Activated CD8-positive, alpha-beta T cell treated with anti-CD3 and anti-CD28 coated beads, Interleukin-2, amount 10 ng/mL, durations not matched to agents 7 days and 5 days (primary cell): ENCODE data around the gene SERPINA6. TPM values are rescaled to one million over a fixed set of nuclear protein-coding genes. Genes with fewer than 3 reads are reported as not detected.
"Not testable (repeated sequence)": the region's sequence is repeated elsewhere in the genome, so short reads cannot be mapped to it uniquely, and the experiment has no call there.

ENCODE experiments used
- ATAC-seq: fragments of 150-1000 bp; cut with Tn5 transposase; one replicate; pipeline ENCODE4 v1.10.0; 2021; ENCODE audit warnings: moderate library complexity
- CTCF ChIA-PET: fragments of 350-600 bp; sonication (Branson Sonifier 250); formaldehyde crosslinking; loops from one replicate; lab custom pipeline; 2021; ENCODE audit warnings: antibody characterized with exemption; lab: Charles Lee
- POLR2A ChIA-PET: fragments of 350-600 bp; sonication (Branson Sonifier 250); formaldehyde crosslinking; loops from one replicate; lab custom pipeline; 2021; ENCODE audit warnings: antibody characterized with exemption; lab: Charles Lee
- DNase-seq: peaks from one replicate; pipeline ENCODE4 v3.0.0-alpha.2; 2020
- H3K27ac Mint-ChIP-seq: one replicate; pipeline ENCODE4 v1.8.0; 2021; ENCODE audit warnings: mild to moderate bottlenecking, mixed read lengths
- H3K27me3 Mint-ChIP-seq: one replicate; pipeline ENCODE4 v1.8.0; 2021; ENCODE audit warnings: low read depth, mixed read lengths
- H3K36me3 Mint-ChIP-seq: one replicate; pipeline ENCODE4 v1.8.0; 2021; ENCODE audit warnings: low read depth, mixed read lengths
- H3K4me1 Mint-ChIP-seq: one replicate; pipeline ENCODE4 v1.8.0; 2021; ENCODE audit warnings: low read depth, mixed read lengths
- H3K4me3 Mint-ChIP-seq: one replicate; pipeline ENCODE4 v1.8.0; 2021; ENCODE audit warnings: mild to moderate bottlenecking, mixed read lengths
- H3K9me3 Mint-ChIP-seq: one replicate; pipeline ENCODE4 v1.8.0; 2022; ENCODE audit warnings: mixed read lengths; ENCODE audit not compliant: insufficient read depth
- total RNA-seq, 2 experiments: library from RNA; stranded (reverse); gene quantifications; one replicate each; pipeline ENCODE4 v1.2.3, GENCODE V29; 2021

SERPINA6 gene
- total RNA-seq, 2 experiments from 2014 or later, result not detected

DNA sequence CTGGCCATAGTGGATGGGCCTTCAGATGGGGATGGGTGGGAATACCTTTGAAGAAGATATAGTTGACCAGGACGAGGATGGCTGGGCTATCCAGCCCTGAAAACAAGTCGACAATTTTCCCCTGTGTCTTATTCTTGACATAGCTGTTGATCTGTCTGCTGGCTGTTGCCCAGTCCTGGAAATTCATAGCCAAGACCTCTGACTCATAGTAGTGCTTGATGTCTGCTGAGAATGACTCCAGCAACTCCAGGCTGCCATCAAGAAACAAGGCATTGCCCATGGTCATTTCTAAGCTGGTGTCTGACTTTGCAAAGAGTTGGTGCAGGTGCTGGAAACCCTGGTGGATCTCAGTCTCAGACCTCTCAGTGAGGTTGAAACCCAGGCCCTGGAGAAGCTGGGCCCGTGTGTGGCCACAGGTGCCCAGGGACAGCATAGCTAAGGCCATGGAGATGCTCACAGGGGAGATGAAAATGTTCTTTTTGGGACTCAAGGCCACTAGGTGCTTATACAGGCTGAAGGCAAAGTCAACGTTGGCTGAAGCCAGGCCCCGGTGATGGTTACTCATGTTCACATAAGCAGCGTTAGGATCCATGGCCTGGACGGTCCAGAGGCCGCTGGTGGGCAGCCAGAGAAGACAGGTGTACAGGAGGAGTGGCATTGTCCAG is 9.0 kb downstream of the SERPINA6 start:
- Mint-ChIP-seq H3K36me3 (no peaks in the 10 kb centered on the region), H3K4me3 (no peak overlapping the region), H3K4me1 (no peaks in the 10 kb centered on the region), H3K9me3 (no peaks in the 10 kb centered on the region), H3K27me3 (peaks cover 2% of the 10 kb centered on the region), H3K27ac (no peak overlapping the region)
- POLR2A ChIA-PET, result no interaction called here
- ATAC-seq (no peak), DNase-seq (no peak)
- CTCF ChIA-PET, result no interaction called here

DNA sequence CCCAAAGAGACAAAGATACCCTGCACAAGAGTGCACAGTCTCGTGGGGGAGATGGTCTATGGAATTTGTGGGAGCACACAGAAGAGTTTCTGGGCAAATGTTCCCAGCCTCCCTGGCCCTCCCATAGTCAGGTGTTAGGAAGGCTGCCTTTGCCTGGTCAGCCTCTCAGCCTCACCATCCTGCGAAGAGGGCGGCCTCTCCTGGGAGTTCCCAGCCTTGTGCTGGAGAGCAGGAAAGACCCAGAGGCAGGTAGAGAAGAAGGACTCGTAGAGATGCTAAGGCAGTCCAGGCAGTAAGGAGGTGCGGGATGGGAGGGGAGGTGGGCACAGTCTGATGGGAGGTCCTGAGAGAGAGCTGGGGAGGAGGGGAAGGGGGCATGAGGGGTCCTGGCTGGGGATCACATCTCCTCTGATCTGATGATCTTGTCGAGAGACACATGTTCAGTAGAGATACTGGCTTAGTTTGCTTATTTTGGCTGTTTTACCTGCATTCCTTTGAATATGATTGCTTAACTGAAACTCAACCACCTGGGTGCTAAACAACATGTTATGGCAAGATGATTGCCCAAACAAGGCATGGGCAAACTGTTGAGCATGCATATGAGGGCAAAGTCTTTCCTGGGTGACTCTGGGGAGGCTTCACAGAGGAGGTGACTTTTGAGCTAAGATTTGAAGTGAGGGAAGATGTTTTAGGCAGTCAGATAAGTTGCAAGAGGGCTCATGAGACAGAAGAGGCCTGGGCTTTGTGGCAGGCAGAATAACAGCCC is 10.5 kb downstream of the SERPINA6 start:
- no peaks in the 10 kb centered on the region for H3K36me3 Mint-ChIP-seq
- no peaks in the 10 kb centered on the region for H3K9me3 Mint-ChIP-seq
- H3K27me3 Mint-ChIP-seq, result no peaks in the 10 kb centered on the region
- H3K4me3 Mint-ChIP-seq, result no peak overlapping the region
- CTCF ChIA-PET, result no interaction called here
- H3K27ac Mint-ChIP-seq, result no peak overlapping the region
- no peak for ATAC-seq
- POLR2A ChIA-PET, result no interaction called here
- DNase-seq, result no peak
- no peaks in the 10 kb centered on the region for H3K4me1 Mint-ChIP-seq

DNA sequence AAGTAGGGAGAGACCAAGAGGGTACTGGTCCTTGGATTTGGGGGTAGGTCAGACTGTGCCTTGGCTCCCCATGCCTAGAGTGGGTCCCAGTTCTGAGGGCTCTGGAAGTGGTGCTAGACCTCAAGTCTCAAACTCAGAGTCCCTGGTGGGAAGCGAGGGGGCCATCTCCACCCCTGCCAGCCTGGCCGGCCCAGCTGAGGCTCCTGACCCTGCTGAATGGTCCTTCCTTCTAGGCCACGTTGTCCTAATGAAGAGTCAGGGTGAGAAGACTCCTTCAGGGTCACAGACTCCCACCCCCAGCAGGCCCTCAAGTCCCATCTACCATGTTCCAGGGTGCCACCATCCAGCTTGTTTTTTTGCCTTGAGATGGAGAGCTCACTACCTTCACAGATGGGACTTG is 12.9 kb downstream of the SERPINA6 start:
- Mint-ChIP-seq H3K9me3 (peaks cover 4% of the 10 kb centered on the region), H3K4me1 (no peaks in the 10 kb centered on the region), H3K4me3 (no peak overlapping the region), H3K27ac (no peak overlapping the region), H3K36me3 (no peaks in the 10 kb centered on the region), H3K27me3 (no peaks in the 10 kb centered on the region)
- no peak for ATAC-seq
- ChIA-PET POLR2A (no interaction called here), CTCF (no interaction called here)
- DNase-seq, result no peak

DNA sequence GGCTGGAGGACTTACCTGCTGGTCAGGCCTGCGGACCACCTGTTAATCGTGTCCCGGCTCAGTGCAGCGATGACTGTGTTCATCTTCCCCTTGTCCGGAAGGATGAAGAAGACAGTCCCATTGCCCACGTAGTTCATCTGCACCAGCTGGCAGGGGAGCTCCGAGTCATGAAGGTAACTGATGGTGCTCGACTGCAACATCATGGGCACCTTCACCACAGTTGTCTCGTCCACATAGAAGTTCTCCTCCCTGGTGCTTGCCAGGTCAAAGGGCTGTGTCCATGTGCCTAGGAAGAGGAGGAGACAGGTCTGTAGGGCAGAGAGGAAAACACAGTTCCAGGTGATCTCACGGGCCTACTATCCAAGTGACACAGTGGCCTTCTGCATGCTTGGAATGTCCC is 13.4 kb downstream of the SERPINA6 start:
- no peaks in the 10 kb centered on the region for H3K36me3 Mint-ChIP-seq

GRCh38 chr14:94307410-94307992 is 15.6 kb downstream of the SERPINA6 start:
- no peaks in the 10 kb centered on the region for H3K4me1 Mint-ChIP-seq
- ATAC-seq, result no peak
- H3K9me3 Mint-ChIP-seq, result peaks cover 4% of the 10 kb centered on the region
- no peaks in the 10 kb centered on the region for H3K27me3 Mint-ChIP-seq
- POLR2A ChIA-PET, result no interaction called here
- CTCF ChIA-PET, result no interaction called here
- H3K27ac Mint-ChIP-seq, result no peak overlapping the region
- H3K36me3 Mint-ChIP-seq, result no peaks in the 10 kb centered on the region
- no peak for DNase-seq
- H3K4me3 Mint-ChIP-seq, result no peak overlapping the region

More for the DNA sequence above, 13.4 kb downstream of the SERPINA6 start:
- DNase-seq, result no peak
- ChIA-PET CTCF (no interaction called here), POLR2A (no interaction called here)
- H3K4me1 Mint-ChIP-seq, result no peaks in the 10 kb centered on the region
- no peak for ATAC-seq
- H3K27ac Mint-ChIP-seq, result no peak overlapping the region
- peaks cover 4% of the 10 kb centered on the region for H3K9me3 Mint-ChIP-seq
- no peaks in the 10 kb centered on the region for H3K27me3 Mint-ChIP-seq
- H3K4me3 Mint-ChIP-seq, result no peak overlapping the region

DNA sequence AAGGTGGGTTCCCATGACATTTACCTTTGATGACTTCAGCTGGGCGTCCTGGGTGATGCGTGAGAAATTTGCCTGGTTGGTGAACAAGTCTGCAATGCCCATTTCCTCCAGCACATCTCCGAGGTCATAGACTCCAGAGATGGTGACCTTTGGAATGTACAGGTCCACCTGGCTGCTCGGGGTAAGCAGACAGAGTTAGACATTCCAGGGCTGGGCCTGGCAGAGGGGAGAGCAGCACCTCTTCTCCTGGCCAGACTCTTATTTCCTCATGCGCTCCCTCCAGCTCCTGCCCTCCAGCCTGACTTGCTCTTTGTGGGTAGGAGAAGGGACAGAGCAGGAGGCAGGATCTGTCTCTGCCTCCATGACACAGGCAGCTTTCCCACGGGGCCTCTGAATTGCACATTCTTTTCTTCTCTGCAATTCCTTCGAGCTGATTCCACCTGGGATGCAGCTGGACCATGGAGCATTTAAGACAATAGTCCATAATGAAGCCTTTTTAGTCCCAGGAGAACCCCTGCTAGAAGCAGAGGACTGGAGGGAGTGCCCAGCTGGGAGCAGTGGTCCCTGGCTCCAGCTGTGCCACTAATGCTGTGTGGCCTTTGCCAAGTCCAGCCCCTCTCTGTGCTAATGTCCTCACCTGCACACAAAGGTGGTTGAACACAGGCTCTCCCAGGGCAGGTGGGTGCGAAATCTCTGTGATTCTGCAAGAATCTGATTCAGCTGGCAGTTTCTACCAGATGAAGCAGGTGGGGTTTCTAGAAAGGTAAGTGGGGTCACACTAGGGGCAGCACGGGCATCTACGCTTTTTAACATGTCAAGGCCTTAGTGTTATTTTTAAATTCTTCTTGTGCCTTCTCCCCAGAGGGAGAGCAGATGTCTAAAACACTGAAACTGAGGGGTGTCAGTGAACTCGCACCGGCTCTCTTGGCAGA is 16.8 kb downstream of the SERPINA6 start:
- Mint-ChIP-seq H3K4me3 (no peak overlapping the region), H3K9me3 (peaks cover 4% of the 10 kb centered on the region), H3K4me1 (no peaks in the 10 kb centered on the region), H3K36me3 (no peaks in the 10 kb centered on the region), H3K27ac (no peak overlapping the region), H3K27me3 (no peaks in the 10 kb centered on the region)
- POLR2A ChIA-PET, result no interaction called here
- CTCF ChIA-PET, result no interaction called here
- ATAC-seq (no peak), DNase-seq (no peak)

DNA sequence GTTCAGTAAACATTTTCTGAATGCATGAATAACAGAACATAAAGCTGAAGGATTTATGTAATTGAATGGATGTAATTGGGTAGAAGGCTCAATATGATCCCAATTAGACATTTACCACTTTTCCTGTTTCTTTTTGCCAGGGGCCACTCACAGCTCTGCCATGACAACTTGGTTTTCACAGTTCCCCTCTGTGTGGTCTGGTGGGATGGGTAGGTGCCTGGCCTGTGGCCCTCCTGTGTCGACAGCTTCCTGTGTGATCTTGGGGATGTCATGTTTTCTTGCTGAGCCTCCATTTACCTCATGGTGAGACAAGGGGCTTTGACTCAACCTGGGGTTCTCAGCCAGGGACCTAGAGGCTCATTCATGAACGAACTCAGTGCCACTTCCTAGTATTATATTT is 17.5 kb downstream of the SERPINA6 start:
- Mint-ChIP-seq H3K36me3 (no peaks in the 10 kb centered on the region), H3K4me3 (no peak overlapping the region), H3K27me3 (no peaks in the 10 kb centered on the region), H3K9me3 (peaks cover 4% of the 10 kb centered on the region), H3K27ac (no peak overlapping the region), H3K4me1 (no peaks in the 10 kb centered on the region)
- DNase-seq (no peak), ATAC-seq (no peak)
- ChIA-PET CTCF (no interaction called here), POLR2A (no interaction called here)

DNA sequence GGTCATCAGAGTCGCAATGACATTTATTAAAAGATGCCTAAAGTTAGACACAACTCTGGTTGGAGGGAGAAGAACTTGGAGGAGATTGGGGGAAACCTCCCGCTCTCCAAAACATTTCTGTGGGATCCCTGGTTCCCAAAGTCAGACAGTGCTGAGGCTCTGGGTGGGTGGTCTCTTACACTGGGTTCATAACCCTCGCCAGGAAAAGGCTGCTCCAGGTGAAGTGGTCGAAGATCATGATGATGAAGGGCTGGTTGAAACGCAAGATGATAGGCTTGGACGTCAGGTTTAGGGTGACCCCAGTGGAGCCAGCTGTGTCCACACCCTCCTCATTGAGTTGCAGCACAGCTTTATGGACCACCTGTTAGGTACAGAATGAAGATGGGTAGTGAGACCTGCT is 18.9 kb downstream of the SERPINA6 start:
- Mint-ChIP-seq H3K4me1 (no peaks in the 10 kb centered on the region), H3K27me3 (no peaks in the 10 kb centered on the region), H3K9me3 (peaks cover 4% of the 10 kb centered on the region), H3K36me3 (no peaks in the 10 kb centered on the region), H3K27ac (no peak overlapping the region), H3K4me3 (no peak overlapping the region)
- ChIA-PET CTCF (no interaction called here), POLR2A (no interaction called here)
- DNase-seq (no peak), ATAC-seq (no peak)

DNA sequence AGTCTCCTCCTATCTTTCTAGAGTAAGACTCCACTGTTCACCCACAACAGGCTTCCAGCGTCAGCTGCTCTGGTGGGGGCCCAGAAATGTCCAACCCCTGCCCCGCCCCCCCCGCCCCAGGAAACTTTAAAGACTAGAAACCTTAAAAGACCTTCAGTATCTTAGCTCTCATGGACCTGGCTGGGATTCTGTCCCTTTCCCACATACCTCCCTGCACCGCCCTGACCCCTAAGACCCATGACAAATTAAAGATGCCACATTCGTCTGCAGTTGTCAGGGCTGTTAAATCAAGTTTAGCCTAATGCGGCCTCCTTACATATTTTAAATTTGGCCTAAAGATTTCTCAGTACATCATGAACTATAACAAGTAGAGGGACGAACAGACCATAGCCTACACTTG is 20.0 kb downstream of the SERPINA6 start:
- no peak for ATAC-seq
- ChIA-PET CTCF (no interaction called here), POLR2A (no interaction called here)
- H3K36me3 Mint-ChIP-seq, result no peaks in the 10 kb centered on the region
- no peaks in the 10 kb centered on the region for H3K27me3 Mint-ChIP-seq
- no peak overlapping the region for H3K27ac Mint-ChIP-seq
- H3K9me3 Mint-ChIP-seq, result peaks cover 4% of the 10 kb centered on the region
- no peaks in the 10 kb centered on the region for H3K4me1 Mint-ChIP-seq
- no peak overlapping the region for H3K4me3 Mint-ChIP-seq
- no peak for DNase-seq

DNA sequence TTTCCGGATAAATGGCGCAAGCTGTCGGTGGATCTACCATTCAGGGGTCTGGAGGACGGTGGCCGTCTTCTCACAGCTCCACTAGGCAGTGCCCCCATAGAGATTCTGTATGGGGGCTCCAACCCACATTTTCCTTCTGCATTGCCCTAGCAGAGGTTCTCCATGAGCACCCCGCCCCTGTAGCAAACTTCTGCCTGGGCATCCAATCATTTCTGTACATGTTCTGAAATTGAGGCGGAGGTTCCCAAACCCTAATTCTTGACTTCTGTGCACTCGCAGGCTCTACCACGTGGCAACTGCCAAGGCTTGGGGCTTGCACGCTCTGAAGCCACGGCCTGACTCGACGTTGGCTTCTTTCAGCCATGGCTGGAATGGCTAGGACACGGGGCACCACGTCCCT is 25.0 kb downstream of the SERPINA6 start:
- ChIA-PET POLR2A (no interaction called here), CTCF (no interaction called here)
- DNase-seq (no peak), ATAC-seq (no peak)
- H3K27me3 Mint-ChIP-seq, result no peaks in the 10 kb centered on the region
- H3K36me3 Mint-ChIP-seq, result no peaks in the 10 kb centered on the region
- no peaks in the 10 kb centered on the region for H3K9me3 Mint-ChIP-seq
- no peak overlapping the region for H3K27ac Mint-ChIP-seq
- H3K4me3 Mint-ChIP-seq, result no peak overlapping the region
- no peaks in the 10 kb centered on the region for H3K4me1 Mint-ChIP-seq

- H3K4me3 Mint-ChIP-seq, H3K27ac Mint-ChIP-seq, H3K9me3 Mint-ChIP-seq, CTCF ChIA-PET, POLR2A ChIA-PET, H3K36me3 Mint-ChIP-seq, ATAC-seq, DNase-seq, H3K27me3 Mint-ChIP-seq, H3K4me1 Mint-ChIP-seq: not testable (repeated sequence)
Observed at GRCh38 chr14:94296181-94296545, 27.0 kb downstream of the SERPINA6 start.
